ENCODE measurements around the gene CCDC194.

The CCDC194 gene

GRCh38 chr19:17405250-17406045 lies 11.5 kb upstream of the CCDC194 start, which contains the start of gene BST2:
Gene BST2 (minus strand): TSS chr19:17405630. CDS start chr19:17405575, 55 bp downstream.
- peak; percentile 58 for DNase-seq

DNA sequence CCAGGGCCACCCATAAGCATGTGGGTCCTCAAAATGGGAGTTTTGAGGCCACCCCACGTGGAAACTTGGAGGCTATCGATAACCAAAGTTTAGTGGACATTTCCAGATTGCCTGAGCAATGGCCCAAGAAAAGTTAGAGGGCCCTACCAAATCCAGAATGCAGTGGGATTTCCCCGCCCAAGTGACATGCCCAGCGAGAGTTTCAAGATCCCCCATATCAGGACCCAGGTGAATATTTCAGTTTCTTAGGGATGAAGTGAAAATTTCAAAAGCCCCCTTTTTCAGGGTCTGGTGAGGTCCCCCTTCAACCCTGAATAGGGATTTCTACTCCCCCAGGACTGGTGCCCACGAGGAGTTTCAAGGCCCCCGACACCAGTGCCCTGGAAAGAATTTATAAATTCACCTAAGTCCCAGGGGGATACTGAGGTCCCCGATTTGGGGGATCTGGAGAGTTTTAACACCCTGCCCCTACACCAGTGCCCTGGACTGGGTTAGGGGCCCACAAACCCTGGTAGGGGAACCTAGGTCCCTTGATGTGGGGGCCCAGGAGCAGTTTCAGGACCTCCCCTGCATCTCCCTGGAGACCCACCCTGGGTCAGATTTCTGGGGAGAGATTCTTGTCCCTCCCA lies 10.7 kb upstream of the CCDC194 start:
- DNase-seq, result no peak

DNA sequence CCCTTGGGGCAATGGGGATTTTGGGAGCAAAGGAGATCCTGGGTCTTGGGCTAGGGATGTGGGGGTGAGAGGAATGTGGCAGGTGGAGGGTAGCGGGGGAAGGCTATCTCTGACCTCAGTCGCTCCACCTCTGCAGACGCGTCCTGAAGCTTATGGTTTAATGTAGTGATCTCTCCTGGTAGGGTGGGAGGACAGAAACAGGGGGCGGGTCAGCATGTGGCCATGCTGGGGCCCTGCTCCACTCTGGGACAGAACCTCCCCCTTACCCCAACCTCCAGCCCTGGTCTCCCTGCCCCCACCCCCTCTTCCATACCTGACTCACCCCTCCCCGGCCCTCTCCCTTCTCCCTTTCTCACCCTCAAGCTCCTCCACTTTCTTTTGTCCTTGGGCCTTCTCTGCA lies 10.0 kb upstream of the CCDC194 start:
- DNase-seq, result no peak

DNA sequence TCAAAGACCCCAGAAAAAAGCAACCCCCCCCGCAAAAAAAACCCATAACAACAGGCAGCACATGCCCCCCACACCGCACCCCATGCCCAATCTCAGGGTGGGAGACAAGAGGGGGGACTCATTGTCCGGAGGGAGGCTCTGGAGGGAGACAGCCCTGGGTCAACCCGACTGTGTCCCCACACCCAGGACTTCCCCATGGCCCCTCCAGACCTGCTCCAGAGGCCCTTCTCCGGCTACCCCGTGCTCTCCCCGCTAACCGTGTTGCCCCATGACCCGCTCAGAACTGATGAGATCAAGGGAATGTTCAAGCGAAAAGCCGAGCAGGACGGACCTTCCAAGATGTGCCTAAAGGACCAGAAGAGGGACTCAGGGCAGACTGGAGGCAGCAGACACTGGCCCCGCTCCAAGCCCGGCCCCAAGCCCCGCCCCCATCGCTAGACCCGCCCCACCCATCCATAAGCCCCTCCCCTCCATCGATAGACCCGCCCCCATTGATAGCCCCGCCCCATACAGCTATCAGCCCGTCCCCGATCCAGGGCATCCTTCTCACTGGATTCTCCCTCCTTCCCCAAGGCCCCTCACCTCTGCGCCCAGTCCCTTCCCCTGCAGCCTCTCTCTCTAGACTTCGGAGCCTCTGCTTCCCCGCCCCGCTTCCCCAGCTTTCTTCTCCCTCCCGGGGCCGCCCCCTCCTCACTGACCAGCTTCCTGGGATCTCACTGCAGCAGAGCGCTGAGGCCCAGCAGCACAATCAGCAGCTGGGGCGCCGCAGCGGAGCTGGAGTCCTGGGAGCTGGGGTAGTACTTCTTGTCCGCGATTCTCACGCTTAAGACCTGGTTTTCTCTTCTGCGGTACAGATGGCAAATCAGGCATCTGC lies 9.2 kb upstream of the CCDC194 start:
- no peak for DNase-seq

- no peak for DNase-seq
Observed at GRCh38 chr19:17401628-17402027, 7.6 kb upstream of the CCDC194 start.

- no peak for DNase-seq
Observed at GRCh38 chr19:17398902-17399527, 5.0 kb upstream of the CCDC194 start.

GRCh38 chr19:17394891-17395415 lies 957 bp upstream of the CCDC194 start:
- DNase-seq, result peak; percentile 68

GRCh38 chr19:17393002-17393401 lies 994 bp downstream of the CCDC194 start:
- no peak for DNase-seq

GRCh38 chr19:17391371-17392151 lies 2.4 kb downstream of the CCDC194 start:
- peak; percentile 45 for DNase-seq

- peak; percentile 91 for DNase-seq
Observed at GRCh38 chr19:17390665-17391370, 3.2 kb downstream of the CCDC194 start.

GRCh38 chr19:17389957-17390664 lies 3.9 kb downstream of the CCDC194 start:
- DNase-seq, result no peak

DNA sequence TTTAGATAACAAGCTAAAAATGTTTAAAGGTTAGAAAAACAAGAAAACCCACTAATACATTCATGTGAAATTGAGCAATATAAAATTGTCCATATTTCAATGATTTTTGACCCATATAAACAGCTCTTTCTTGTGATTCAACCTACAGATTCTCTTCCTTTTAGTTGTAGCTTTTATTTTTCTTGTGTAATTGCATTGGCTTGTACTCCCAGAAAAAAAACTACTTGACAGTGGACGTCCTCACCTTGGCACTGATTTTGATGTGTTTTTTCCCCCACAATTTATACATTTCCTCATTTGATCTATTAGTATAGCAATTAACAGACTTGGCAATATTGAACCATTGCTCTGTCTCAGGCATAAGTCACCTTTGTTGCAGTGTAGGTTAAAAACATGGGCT lies 4.7 kb downstream of the CCDC194 start:
- no peak for DNase-seq

DNA sequence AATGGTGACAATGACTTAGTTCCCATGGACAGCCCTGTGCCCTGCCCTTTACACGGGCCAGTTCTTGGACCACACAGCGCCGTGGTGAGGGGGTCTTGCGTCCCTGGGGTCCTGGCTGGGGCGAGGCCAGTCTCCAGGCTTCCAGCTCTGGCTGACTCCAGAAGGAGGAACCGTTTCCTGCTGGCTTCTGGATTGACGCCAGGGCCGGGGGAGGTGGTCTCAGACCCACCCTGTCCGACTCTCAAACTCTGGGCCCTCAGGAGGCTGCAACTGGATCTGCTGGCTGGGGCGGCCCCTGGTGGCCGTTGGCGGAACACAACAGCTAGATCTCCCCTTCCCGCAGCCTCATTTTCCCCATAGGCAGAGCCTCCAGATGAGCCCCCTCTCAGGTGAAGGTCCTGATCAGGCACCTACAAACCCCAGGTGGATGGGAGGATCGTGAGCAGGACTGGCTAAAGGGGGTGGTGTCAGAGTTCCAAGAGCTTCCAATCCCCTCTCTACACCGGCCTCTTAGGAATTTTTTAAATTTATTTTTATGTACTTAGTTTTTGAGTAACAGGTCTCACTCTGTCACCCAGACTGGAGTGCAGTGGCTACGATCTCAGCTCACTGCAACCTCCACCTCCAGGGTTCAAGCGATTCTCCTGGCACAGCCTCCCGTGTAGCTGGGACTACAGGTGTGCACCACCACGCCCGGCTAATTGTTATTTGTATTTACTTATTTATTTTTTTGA lies 8.0 kb downstream of the CCDC194 start:
- DNase-seq, result peak; percentile 49

- no peak for DNase-seq
Observed at GRCh38 chr19:17380426-17381138, 13.4 kb downstream of the CCDC194 start.

DNA sequence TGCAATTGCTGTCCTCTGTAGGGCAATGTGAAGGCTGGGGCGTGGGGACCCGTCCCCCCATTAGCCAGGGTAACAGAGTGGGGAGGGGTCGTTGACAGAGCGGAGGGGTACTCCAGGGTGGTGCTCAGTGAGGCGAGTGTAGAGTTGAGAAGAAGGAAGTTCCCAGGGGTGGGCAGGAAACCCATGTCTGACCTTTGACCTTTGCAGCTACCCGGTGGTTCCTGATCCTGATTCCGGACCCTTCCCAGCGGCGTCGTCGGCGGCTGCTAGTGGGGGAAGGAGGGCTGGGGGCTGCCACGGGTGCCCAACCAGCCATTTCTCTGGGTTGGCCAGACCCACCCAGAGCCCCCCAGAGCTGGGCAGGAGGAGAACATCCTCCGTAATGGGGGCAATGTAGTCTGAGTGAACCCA lies 14.8 kb downstream of the CCDC194 start:
- peak; percentile 16 for DNase-seq

DNA sequence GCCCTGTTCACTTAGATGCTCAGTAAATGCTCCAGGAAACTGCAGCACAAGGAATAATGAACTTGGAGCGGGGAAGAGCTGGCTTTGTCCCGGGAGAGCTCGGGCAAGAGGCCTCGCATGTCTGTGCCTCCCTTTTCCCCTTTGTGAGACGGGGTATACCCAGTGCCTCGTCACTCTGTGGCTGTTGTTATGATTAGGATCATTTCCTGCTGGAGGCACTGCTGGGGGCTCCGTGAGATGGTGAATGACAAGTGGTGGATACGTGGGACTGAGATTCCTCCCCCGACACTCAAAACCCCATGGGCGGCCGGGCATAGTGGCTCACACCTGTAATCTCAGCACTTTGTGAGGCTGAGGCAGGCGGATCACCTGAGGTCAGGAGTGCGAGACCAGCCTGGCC lies 15.7 kb downstream of the CCDC194 start:
- DNase-seq, result peak; percentile 21

DNA sequence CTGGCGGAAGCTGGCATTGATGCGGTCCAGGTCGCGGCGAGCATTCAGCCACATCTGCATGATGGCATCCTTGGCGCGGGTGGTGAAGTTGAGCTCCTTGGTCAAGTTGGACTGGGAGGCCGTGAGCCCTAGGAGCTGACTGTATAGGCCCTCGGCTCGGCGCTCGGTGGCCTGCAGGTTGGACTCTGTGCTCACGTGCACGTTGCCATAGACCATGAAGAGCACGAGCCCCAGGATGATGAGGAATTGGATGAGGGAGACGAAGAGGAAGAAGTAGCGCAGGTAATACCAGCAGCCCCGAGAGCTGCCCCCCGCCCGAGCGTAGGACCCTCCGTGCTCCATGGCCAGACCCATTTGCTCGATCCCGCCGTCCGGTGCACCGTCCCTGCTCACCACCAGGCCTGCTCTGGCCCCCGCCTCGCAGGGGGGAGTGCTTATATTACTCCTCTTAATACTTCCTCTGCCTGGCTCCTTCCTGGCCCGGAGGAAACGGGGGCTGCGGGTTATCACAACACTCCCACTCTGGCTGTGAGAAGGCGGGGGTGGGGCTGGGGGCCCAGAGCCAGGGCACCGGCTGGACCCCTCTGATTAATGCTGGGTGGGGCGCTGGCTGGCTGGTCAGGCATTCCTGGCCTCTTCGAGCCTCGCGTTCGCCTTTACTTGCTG lies 16.9 kb downstream of the CCDC194 start, which contains the start of gene PLVAP:
TSS of gene PLVAP (minus strand) at position 408 of the 666 bp plus-strand sequence. CDS start at position 354, 54 bp downstream.
- peak; percentile 15 for DNase-seq

DNA sequence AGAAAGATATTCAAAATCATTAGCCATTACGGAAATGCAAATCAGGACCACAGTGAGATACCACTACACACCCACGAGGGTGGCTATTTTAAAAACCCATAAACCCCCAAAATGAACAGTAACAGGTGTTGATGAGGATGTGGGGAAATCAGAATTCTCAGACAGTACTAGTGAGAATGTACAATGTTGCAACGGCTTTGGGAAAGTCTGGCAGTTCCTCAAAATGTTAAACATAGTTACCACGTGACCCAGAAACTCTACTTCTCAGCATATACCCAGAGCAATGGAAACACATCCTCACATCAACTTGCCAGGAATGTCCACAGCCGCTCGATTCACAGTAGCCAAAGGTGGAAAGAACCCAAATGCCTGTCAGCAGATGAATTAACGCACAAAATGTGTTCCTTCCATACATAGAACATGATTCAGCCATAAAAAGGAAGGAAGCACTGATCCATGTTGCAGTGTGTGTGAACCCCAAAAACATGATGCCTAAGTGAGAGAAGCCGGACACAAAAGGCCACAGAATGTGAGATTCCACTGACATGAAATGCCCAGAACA lies 23.9 kb downstream of the CCDC194 start:
- DNase-seq, result peak; percentile 36

All from GDM1 (cell line).